Measurements from ENCODE around the gene QKI.

The QKI gene

DNA sequence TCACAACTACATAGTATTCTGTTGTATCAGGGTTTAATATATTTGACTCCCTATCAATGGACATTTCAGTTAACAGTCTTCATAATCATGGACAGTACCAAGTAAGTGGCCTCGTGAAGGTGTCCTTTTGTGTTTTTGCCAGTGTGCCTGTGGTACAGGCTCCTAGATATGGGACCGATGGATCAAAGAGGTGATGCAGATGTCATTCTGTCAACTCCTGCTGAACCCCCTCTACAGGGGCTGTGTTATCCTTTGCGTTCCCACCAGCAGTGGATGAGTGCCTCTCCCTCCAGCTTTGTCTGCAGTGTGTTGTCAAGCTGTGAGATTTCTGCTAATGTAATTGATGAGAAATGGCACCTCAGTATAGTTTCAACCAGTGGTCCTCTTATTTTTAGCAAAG lies 210.7 kb downstream of the QKI start:
- no peak for TF ChIP-seq ZXDB (tag by site-specific recombination; IDR thresholded peaks at IDR 0.05)
- TF ChIP-seq ZNF10 (tag by site-specific recombination; IDR thresholded peaks at IDR 0.05), result no peak
- TF ChIP-seq, protein P1, sequence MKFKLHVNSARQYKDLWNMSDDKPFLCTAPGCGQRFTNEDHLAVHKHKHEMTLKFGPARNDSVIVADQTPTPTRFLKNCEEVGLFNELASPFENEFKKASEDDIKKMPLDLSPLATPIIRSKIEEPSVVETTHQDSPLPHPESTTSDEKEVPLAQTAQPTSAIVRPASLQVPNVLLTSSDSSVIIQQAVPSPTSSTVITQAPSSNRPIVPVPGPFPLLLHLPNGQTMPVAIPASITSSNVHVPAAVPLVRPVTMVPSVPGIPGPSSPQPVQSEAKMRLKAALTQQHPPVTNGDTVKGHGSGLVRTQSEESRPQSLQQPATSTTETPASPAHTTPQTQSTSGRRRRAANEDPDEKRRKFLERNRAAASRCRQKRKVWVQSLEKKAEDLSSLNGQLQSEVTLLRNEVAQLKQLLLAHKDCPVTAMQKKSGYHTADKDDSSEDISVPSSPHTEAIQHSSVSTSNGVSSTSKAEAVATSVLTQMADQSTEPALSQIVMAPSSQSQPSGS (tag by site-specific recombination; IDR thresholded peaks at IDR 0.05; ENCODE audit: low read depth), result no peak
- TF ChIP-seq, protein P2, sequence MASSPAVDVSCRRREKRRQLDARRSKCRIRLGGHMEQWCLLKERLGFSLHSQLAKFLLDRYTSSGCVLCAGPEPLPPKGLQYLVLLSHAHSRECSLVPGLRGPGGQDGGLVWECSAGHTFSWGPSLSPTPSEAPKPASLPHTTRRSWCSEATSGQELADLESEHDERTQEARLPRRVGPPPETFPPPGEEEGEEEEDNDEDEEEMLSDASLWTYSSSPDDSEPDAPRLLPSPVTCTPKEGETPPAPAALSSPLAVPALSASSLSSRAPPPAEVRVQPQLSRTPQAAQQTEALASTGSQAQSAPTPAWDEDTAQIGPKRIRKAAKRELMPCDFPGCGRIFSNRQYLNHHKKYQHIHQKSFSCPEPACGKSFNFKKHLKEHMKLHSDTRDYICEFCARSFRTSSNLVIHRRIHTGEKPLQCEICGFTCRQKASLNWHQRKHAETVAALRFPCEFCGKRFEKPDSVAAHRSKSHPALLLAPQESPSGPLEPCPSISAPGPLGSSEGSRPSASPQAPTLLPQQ (tag by site-specific recombination; IDR thresholded peaks at IDR 0.05), result no peak
- no peaks in the 10 kb centered on the region for H3K9me3 ChIP-seq (ENCODE audit: control insufficient read depth, insufficient read depth, low read depth, low read length)
- H3K36me3 ChIP-seq (ENCODE audit: control insufficient read depth in 2 of 2, insufficient read depth in 1 of 2, low read length in 2 of 2), result no peaks in the 10 kb centered on the region
- ChIA-PET CTCF (interaction anchor here (0.7 kb wide), 1 partner anchor 10 kb away, joined by 3 read pairs; no protein-coding TSS in a partner anchor), POLR2A (no interaction called here)
- H3K4me3 ChIP-seq (ENCODE audit: low read depth, low read length), result no peak overlapping the region
- no peak overlapping the region for H3K27ac ChIP-seq (ENCODE audit: extremely low read depth, low read depth, low read length)
- no peaks in the 10 kb centered on the region for H3K4me1 ChIP-seq (ENCODE audit: control insufficient read depth, insufficient read depth, low read length)

DNA sequence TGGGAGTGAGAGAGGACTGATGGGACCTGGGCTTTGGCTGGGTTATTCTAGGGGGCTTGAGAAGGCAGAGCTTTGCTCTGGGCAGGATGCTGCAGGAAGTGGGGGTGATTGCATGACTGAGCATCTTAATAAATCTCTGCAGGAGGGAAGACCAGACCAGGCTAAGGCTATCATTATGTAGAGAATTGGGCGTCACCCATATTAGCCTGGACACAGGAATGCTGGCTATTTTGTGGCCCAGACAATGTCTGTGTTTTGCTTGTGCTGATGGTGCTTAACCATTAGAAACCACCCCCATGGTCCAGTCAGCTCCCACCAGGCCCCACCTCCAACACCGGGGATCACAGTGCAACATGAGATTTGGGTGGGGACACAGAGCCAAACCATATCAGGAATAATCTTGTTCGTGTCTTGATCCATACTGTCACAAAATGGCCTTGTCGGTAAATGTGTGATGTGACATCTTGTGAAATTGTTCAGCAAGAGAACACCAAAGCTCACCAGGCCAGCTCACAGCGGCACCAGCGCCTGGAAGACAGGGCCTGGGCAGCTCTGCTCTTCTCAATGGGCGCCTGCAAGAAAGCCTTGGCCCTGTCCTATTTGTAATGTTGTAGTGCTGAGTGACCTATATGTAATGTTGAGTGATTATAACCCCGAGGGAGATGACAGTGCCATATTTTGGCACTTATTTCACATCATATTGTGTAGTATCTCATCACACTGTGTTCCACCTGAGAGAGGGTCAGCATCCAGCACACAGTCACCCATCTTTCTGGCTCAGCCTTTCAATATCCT lies 211.8 kb downstream of the QKI start:
- no peaks in the 10 kb centered on the region for H3K36me3 ChIP-seq (ENCODE audit: control insufficient read depth in 2 of 2, insufficient read depth in 1 of 2, low read length in 2 of 2)
- H3K4me1 ChIP-seq (ENCODE audit: control insufficient read depth, insufficient read depth, low read length), result no peaks in the 10 kb centered on the region
- ChIA-PET POLR2A (no interaction called here), CTCF (interaction anchor here (0.8 kb wide), 1 partner anchor 16 kb away, joined by 3 read pairs; no protein-coding TSS in a partner anchor)
- TF ChIP-seq, protein P3, sequence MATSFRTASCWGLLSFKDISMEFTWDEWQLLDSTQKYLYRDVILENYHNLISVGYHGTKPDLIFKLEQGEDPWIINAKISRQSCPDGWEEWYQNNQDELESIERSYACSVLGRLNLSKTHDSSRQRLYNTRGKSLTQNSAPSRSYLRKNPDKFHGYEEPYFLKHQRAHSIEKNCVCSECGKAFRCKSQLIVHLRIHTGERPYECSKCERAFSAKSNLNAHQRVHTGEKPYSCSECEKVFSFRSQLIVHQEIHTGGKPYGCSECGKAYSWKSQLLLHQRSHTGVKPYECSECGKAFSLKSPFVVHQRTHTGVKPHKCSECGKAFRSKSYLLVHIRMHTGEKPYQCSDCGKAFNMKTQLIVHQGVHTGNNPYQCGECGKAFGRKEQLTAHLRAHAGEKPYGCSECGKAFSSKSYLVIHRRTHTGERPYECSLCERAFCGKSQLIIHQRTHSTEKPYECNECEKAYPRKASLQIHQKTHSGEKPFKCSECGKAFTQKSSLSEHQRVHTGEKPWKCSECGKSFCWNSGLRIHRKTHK (tag by site-specific recombination; IDR thresholded peaks at IDR 0.05), result no peak
- TF ChIP-seq, protein P4, sequence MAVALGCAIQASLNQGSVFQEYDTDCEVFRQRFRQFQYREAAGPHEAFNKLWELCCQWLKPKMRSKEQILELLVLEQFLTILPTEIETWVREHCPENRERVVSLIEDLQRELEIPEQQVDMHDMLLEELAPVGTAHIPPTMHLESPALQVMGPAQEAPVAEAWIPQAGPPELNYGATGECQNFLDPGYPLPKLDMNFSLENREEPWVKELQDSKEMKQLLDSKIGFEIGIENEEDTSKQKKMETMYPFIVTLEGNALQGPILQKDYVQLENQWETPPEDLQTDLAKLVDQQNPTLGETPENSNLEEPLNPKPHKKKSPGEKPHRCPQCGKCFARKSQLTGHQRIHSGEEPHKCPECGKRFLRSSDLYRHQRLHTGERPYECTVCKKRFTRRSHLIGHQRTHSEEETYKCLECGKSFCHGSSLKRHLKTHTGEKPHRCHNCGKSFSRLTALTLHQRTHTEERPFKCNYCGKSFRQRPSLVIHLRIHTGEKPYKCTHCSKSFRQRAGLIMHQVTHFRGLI (tag by site-specific recombination; IDR thresholded peaks at IDR 0.05), result no peak
- TF ChIP-seq, protein P5, sequence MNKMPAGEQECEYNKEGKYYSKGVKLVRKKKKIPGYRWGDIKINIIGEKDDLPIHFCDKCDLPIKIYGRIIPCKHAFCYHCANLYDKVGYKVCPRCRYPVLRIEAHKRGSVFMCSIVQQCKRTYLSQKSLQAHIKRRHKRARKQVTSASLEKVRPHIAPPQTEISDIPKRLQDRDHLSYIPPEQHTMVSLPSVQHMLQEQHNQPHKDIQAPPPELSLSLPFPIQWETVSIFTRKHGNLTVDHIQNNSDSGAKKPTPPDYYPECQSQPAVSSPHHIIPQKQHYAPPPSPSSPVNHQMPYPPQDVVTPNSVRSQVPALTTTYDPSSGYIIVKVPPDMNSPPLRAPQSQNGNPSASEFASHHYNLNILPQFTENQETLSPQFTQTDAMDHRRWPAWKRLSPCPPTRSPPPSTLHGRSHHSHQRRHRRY (tag by site-specific recombination; IDR thresholded peaks at IDR 0.05), result no peak
- TF ChIP-seq ZNF670 (tag by site-specific recombination; IDR thresholded peaks at IDR 0.05; ENCODE audit: low read depth), result no peak
- H3K4me3 ChIP-seq (ENCODE audit: low read depth, low read length), result no peak overlapping the region
- no peaks in the 10 kb centered on the region for H3K9me3 ChIP-seq (ENCODE audit: control insufficient read depth, insufficient read depth, low read depth, low read length)
- H3K27ac ChIP-seq (ENCODE audit: extremely low read depth, low read depth, low read length), result no peak overlapping the region

DNA sequence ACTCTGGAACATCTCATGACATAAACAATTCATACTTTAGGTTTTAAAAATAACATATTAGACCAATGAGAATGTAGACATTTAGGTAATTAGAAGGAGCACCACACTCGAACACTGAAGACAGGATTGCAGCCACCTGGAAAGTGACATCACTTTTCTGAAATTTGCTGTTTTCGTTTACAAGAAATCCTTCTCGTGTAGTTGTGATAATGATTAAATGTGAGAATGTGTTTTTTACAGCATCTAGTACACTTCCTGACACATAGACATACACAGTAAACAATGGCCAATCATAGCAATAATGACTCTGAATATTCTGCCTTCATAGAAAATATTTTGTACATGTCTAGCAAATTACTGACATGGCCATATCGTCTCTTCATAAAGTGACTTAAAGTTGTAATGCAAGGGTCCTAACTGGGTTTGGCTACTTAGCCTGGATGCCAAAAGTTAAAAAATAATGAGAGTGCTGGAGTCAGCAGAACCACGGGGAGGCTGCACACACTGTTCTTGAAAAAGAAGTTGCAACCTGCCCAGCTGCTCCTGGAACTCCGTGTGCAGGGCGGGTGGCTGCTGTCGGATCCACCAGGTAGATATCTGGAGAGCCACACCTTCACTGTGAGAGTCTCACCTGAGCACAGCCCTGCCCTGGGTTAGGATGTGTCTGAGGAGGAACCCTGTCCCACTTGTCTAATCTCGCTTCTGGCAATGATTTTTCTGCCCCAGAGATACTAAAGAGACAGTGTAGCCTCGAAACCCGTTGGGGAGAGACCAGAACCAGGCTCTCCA lies 212.9 kb downstream of the QKI start:
- no peak overlapping the region for H3K4me3 ChIP-seq (ENCODE audit: low read depth, low read length)
- ChIA-PET CTCF (no interaction called here), POLR2A (no interaction called here)
- TF ChIP-seq ZNF121 (tag by site-specific recombination; IDR thresholded peaks at IDR 0.05) (no peak), ZNF302 (tag by site-specific recombination; IDR thresholded peaks at IDR 0.05; ENCODE audit: low read depth) (no peak), ZNF837 (tag by site-specific recombination; IDR thresholded peaks at IDR 0.05) (no peak), ZNF175 (tag by site-specific recombination; IDR thresholded peaks at IDR 0.05) (no peak), ZNF585B (tag by site-specific recombination; IDR thresholded peaks at IDR 0.05) (no peak), ZNF23 (tag by site-specific recombination; IDR thresholded peaks at IDR 0.05; ENCODE audit: borderline replicate concordance) (no peak), ZNF37A (tag by site-specific recombination; IDR thresholded peaks at IDR 0.05) (no peak), ZNF324 (tag by site-specific recombination; IDR thresholded peaks at IDR 0.05) (no peak), ZNF19 (tag by site-specific recombination; IDR thresholded peaks at IDR 0.05; ENCODE audit: low read depth) (no peak), ZNF211 (tag by site-specific recombination; IDR thresholded peaks at IDR 0.05; ENCODE audit: low read depth) (no peak), ZNF184 (tag by site-specific recombination; IDR thresholded peaks at IDR 0.05) (no peak), ZSCAN23 (tag by site-specific recombination; IDR thresholded peaks at IDR 0.05) (no peak)
- TF ChIP-seq, protein P6, sequence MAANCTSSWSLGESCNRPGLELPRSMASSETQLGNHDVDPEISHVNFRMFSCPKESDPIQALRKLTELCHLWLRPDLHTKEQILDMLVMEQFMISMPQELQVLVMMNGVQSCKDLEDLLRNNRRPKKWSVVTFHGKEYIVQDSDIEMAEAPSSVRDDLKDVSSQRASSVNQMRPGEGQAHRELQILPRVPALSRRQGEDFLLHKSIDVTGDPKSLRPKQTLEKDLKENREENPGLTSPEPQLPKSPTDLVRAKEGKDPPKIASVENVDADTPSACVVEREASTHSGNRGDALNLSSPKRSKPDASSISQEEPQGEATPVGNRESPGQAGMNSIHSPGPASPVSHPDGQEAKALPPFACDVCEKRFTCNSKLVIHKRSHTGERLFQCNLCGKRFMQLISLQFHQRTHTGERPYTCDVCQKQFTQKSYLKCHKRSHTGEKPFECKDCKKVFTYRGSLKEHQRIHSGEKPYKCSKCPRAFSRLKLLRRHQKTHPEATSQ (tag by site-specific recombination; IDR thresholded peaks at IDR 0.05), result no peak
- H3K36me3 ChIP-seq (ENCODE audit: control insufficient read depth in 2 of 2, insufficient read depth in 1 of 2, low read length in 2 of 2), result no peaks in the 10 kb centered on the region
- H3K9me3 ChIP-seq (ENCODE audit: control insufficient read depth, insufficient read depth, low read depth, low read length), result no peaks in the 10 kb centered on the region
- no peaks in the 10 kb centered on the region for H3K4me1 ChIP-seq (ENCODE audit: control insufficient read depth, insufficient read depth, low read length)
- H3K27ac ChIP-seq (ENCODE audit: extremely low read depth, low read depth, low read length), result no peak overlapping the region

Measured in HEK293 (cell line).